ENCODE results near the gene MTERF2.

- TF ChIP-seq CTCF (IDR thresholded peaks at IDR 0.05) (no peak), EZH2 (IDR thresholded peaks at IDR 0.05) (no peak), EZH2phosphoT487 (IDR thresholded peaks at IDR 0.05) (no peak)
These were observed 30.1 kb upstream of the MTERF2 start for GRCh38 chr12:107017042-107017441.

All from neural progenitor cell (in vitro differentiated cells).